ENCODE results near the gene AK3. TPM values are rescaled to one million over a fixed set of nuclear protein-coding genes. Genes with fewer than 3 reads are reported as not detected.
"Not testable (repeated sequence)": the region's sequence is repeated elsewhere in the genome, so short reads cannot be mapped to it uniquely, and the experiment has no call there.

AK3 gene
- total RNA-seq, 1 experiment from 2014 or later = 42.2 TPM

GRCh38 chr9:4762108-4762885 lies 21.3 kb upstream of the AK3 start:
- Histone ChIP-seq H3K27ac (no peak overlapping the region), H3K4me3 (peak overlapping the region; percentile 17), H3K9me3 (replicated peaks) (no peaks in the 10 kb centered on the region), H3K36me3 (no peaks in the 10 kb centered on the region), H3K27me3 (no peaks in the 10 kb centered on the region), H3K4me1 (no peaks in the 10 kb centered on the region)
- peak; percentile 29 to 70 for DNase-seq

GRCh38 chr9:4760122-4760521 lies 19.1 kb upstream of the AK3 start:
- no peaks in the 10 kb centered on the region for H3K4me1 ChIP-seq
- H3K4me3 ChIP-seq = no peak overlapping the region
- no peaks in the 10 kb centered on the region for H3K27me3 ChIP-seq
- no peak overlapping the region for H3K27ac ChIP-seq
- H3K9me3 ChIP-seq (replicated peaks) = no peaks in the 10 kb centered on the region
- H3K36me3 ChIP-seq = no peaks in the 10 kb centered on the region
- DNase-seq = no peak

GRCh38 chr9:4756420-4756819 lies 15.4 kb upstream of the AK3 start:
- Histone ChIP-seq H3K4me1 (no peaks in the 10 kb centered on the region), H3K9me3 (replicated peaks) (no peaks in the 10 kb centered on the region), H3K27ac (no peak overlapping the region), H3K27me3 (no peaks in the 10 kb centered on the region), H3K36me3 (no peaks in the 10 kb centered on the region), H3K4me3 (no peak overlapping the region)
- no peak for DNase-seq

GRCh38 chr9:4755026-4755609 lies 14.1 kb upstream of the AK3 start:
- no peak for DNase-seq
- no peaks in the 10 kb centered on the region for H3K36me3 ChIP-seq
- H3K9me3 ChIP-seq (replicated peaks) = no peaks in the 10 kb centered on the region
- no peak overlapping the region for H3K4me3 ChIP-seq
- H3K27me3 ChIP-seq = no peaks in the 10 kb centered on the region
- H3K4me1 ChIP-seq = no peaks in the 10 kb centered on the region
- H3K27ac ChIP-seq = no peak overlapping the region

GRCh38 chr9:4754530-4754929 lies 13.5 kb upstream of the AK3 start:
- not testable (repeated sequence) for H3K36me3 ChIP-seq; H3K27me3 ChIP-seq; H3K27ac ChIP-seq; H3K4me3 ChIP-seq; H3K4me1 ChIP-seq; H3K9me3 ChIP-seq (replicated peaks); DNase-seq

GRCh38 chr9:4750023-4750673 lies 9.1 kb upstream of the AK3 start:
- no peaks in the 10 kb centered on the region for H3K4me1 ChIP-seq
- H3K4me3 ChIP-seq = no peak overlapping the region
- peak in 1 of 2 experiments; percentile 61 for DNase-seq
- no peaks in the 10 kb centered on the region for H3K27me3 ChIP-seq
- no peaks in the 10 kb centered on the region for H3K36me3 ChIP-seq
- H3K27ac ChIP-seq = no peak overlapping the region
- H3K9me3 ChIP-seq (replicated peaks) = no peaks in the 10 kb centered on the region

- Histone ChIP-seq H3K36me3 (no peaks in the 10 kb centered on the region), H3K4me1 (no peaks in the 10 kb centered on the region), H3K27ac (no peak overlapping the region), H3K4me3 (no peak overlapping the region), H3K27me3 (no peaks in the 10 kb centered on the region), H3K9me3 (replicated peaks) (no peaks in the 10 kb centered on the region)
- no peak for DNase-seq
Observed at GRCh38 chr9:4748612-4749011, 7.6 kb upstream of the AK3 start.

- no peaks in the 10 kb centered on the region for H3K4me1 ChIP-seq
- DNase-seq = no peak
- no peak overlapping the region for H3K27ac ChIP-seq
- H3K27me3 ChIP-seq = no peaks in the 10 kb centered on the region
- no peaks in the 10 kb centered on the region for H3K36me3 ChIP-seq
- H3K4me3 ChIP-seq = no peak overlapping the region
- no peaks in the 10 kb centered on the region for H3K9me3 ChIP-seq (replicated peaks)
Observed at GRCh38 chr9:4746278-4747030, 5.5 kb upstream of the AK3 start.

GRCh38 chr9:4743131-4743875 lies 2.3 kb upstream of the AK3 start:
- no peak for DNase-seq
- H3K9me3 ChIP-seq (replicated peaks) = no peaks in the 10 kb centered on the region
- no peaks in the 10 kb centered on the region for H3K36me3 ChIP-seq
- H3K4me1 ChIP-seq = no peaks in the 10 kb centered on the region
- H3K27me3 ChIP-seq = no peaks in the 10 kb centered on the region
- no peak overlapping the region for H3K27ac ChIP-seq
- H3K4me3 ChIP-seq = no peak overlapping the region

- DNase-seq = no peak
- H3K9me3 ChIP-seq (replicated peaks) = no peaks in the 10 kb centered on the region
- H3K4me1 ChIP-seq = no peaks in the 10 kb centered on the region
- no peak overlapping the region for H3K27ac ChIP-seq
- H3K27me3 ChIP-seq = no peaks in the 10 kb centered on the region
- H3K4me3 ChIP-seq = no peak overlapping the region
- H3K36me3 ChIP-seq = no peaks in the 10 kb centered on the region
Observed at GRCh38 chr9:4742246-4742645, 1.2 kb upstream of the AK3 start.

- Histone ChIP-seq H3K4me1 (no peaks in the 10 kb centered on the region), H3K4me3 (peak overlapping the region; percentile 72), H3K36me3 (no peaks in the 10 kb centered on the region), H3K27me3 (no peaks in the 10 kb centered on the region), H3K27ac (no peak overlapping the region), H3K9me3 (replicated peaks) (no peaks in the 10 kb centered on the region)
- DNase-seq = no peak
Observed at GRCh38 chr9:4741365-4742089, 525 bp upstream of the AK3 start.

GRCh38 chr9:4740388-4740637 lies 689 bp downstream of the AK3 start:
- peak overlapping the region; percentile 30 for H3K27ac ChIP-seq
- H3K4me1 ChIP-seq = no peaks in the 10 kb centered on the region
- no peaks in the 10 kb centered on the region for H3K9me3 ChIP-seq (replicated peaks)
- no peak for DNase-seq
- no peaks in the 10 kb centered on the region for H3K36me3 ChIP-seq
- no peaks in the 10 kb centered on the region for H3K27me3 ChIP-seq
- H3K4me3 ChIP-seq = peak overlapping the region; percentile 72

GRCh38 chr9:4739587-4740387 lies 1.2 kb downstream of the AK3 start:
- H3K36me3 ChIP-seq = no peaks in the 10 kb centered on the region
- peak overlapping the region; percentile 30 for H3K27ac ChIP-seq
- no peaks in the 10 kb centered on the region for H3K9me3 ChIP-seq (replicated peaks)
- H3K4me3 ChIP-seq = peak overlapping the region; percentile 72
- no peaks in the 10 kb centered on the region for H3K27me3 ChIP-seq
- H3K4me1 ChIP-seq = no peaks in the 10 kb centered on the region
- no peak for DNase-seq

Measured in SJCRH30 (cell line).